ENCODE data around the gene DLX2. TPM values are rescaled to one million over a fixed set of nuclear protein-coding genes. Genes with fewer than 3 reads are reported as not detected.

Gene DLX2
- polyA plus RNA-seq, 1 donor from 2014 or later = not detected

DNA sequence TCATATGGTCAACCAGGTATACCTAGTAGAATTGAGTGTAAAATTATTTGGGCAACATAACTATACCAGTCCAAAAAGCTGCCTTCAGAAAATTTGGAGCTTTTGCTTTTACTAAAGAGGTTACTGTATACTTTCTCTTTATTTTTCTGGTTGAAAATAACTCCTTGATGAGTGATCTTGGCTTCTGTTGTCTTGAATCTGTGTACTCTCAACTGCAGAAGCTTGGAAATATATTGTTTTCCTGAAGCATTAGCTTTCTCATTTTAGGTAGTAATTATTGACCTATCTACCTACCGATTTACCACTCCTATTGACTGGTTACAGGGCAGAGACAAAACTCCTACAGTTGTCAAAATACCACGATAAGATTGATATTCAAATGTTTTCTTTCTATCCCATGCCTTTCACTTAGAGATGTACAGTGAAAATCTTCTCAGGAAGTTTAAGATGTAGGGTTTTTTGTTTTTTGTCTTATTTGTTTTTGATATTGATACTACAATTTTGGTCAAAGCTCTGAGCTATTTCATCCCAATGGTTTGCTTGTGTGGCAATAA lies 53.1 kb downstream of the DLX2 start:
- H3K9me3 Mint-ChIP-seq = no peaks in the 10 kb centered on the region
- H3K4me3 Mint-ChIP-seq = no peak overlapping the region
- H3K27me3 Mint-ChIP-seq = no peaks in the 10 kb centered on the region
- H3K36me3 Mint-ChIP-seq = peaks cover 5% of the 10 kb centered on the region
- H3K27ac Mint-ChIP-seq = no peak overlapping the region
- no peaks in the 10 kb centered on the region for H3K4me1 Mint-ChIP-seq

Other genes starting within 250 kb of the DLX2 start
- gene SLC25A12, start 208.7 kb downstream of the DLX2 start, polyA plus RNA-seq = 14.0 TPM
- 49.0 TPM for gene HAT1, start 180.4 kb downstream of the DLX2 start, polyA plus RNA-seq
- gene METAP1D, start 102.9 kb downstream of the DLX2 start, polyA plus RNA-seq = 3.6 TPM
- gene DLX1, start 17.4 kb downstream of the DLX2 start, polyA plus RNA-seq = not detected

Measured in IgD-negative memory B cell (primary cell).